HG03135 (cell line): Measurements from ENCODE around the gene ANKMY2.
A peak's percentile ranks its signal among the peaks of the same experiment; 100 is the strongest.
"Not testable (repeated sequence)": the region's sequence is repeated elsewhere in the genome, so short reads cannot be mapped to it uniquely, and the experiment has no call there.

ENCODE experiments used
- ATAC-seq: cut with Tn5 transposase; IDR thresholded peaks from one replicate; pipeline ENCODE4 v1.9.1; 2021; ENCODE audit warnings: mild to moderate bottlenecking, moderate library complexity; ENCODE audit not compliant: unreplicated experiment

ANKMY2 gene

DNA sequence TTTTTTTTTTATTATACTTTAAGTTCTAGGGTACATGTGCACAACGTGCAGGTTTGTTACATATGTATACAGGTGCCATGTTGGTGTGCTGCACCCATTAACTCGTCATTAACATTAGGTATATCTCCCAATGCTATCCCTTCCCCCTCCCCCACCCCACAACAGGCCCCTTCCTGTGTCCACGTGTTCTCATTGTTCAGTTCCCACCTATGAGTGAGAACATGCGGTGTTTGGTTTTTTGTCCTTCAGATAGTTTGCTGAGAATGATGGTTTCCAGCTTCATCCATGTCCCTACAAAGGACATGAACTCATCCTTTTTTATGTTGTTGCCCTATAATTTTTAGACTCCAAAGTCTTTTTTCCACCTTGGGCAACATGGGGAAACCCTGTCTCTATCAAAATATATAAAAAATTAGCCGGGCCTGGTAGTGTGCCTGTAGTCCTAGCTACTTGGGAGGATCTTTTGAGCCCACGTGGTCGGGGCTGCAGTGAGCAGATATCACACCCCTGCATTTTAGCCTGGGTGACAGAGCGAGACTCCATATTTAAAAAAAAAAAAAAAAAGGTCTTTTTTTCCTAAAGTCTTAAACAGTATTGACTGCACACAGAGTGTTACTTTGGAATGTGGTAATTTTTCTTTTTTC is 14.4 kb upstream of the ANKMY2 start:
- not testable (repeated sequence) for ATAC-seq

DNA sequence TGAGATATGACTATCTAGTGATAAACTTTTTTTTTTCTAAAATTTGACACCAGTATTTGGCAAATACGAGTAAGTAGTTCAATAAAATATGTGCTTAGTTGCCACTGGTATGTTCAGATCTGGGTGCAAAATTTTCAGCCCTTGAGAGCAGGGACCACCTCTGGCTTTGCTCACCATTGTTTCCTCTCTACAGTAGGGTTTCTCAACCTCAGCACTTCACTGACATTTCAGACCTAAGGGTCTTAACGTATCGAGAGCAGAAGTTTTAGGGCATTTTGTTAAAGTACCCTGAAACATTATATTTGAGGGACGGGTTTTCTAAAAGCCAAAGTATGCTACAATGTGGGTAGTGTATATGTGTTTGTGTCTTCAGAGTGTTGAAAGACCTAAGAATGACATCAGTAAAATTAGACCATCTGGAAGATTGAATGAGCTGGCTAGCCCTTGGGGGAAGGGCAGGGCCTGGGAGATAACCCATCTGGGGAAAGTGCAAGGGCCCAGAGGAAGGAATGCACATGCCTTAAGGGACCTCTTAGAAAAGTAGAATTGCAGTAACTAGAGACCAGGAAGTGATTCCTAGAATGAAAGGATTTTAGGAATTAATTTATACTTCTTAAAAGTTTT is 12.2 kb upstream of the ANKMY2 start:
- ATAC-seq = no peak

DNA sequence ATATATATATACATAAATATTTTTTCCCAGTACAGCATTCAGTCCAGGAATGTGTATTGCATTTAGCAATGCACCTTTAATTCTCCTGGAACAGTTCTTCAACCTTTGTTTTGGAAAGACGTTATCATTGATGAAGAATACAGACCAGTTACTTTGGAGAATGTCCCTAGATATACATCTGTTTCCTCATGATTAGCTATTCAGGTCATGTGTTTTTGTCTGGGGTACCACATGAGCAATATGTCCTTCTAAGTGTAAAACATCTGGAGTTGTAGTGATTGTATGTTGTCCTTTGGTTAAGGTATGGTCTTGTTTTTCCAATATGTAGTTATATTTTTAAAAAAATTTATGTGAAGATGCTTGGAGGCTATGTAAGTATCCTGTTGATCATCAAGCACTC is 10.6 kb upstream of the ANKMY2 start:
- ATAC-seq = no peak

DNA sequence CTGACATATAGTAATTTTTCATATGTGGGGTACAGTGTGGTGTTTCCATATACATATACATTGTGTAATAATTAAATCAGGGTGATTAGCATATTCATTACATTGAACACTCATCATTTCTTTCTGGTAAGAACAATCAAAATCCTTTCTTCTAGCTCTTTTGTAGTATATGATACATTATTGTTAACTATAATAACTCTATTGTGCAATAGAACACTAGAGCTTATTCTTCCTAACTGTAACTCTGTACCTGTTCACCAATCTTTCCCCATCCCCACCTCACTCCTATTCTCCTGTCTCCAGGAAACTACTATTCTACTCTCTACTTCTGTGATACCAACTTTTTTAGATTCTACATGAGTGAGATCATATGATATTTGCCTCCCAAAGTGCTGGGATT is 9.8 kb upstream of the ANKMY2 start:
- no peak for ATAC-seq

DNA sequence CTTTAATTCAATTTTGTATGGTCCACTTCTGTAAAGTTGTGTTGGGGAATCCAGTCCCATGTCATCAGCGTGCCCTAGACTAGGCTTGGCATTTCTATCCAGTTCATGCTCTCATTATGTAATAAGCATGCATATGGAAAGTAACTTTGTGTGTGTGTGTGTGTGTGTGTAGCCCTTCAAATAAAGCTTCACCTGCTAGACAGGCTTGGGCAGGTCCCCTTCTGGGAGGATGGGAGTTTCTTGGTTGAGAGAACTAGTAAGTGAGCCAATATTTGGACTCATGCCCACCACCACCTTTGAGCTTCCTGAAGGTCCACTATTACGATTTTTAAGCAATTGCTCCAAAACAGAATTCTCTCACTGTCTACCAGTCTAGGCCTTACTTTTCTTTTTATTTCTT is 7.3 kb upstream of the ANKMY2 start:
- no peak for ATAC-seq

DNA sequence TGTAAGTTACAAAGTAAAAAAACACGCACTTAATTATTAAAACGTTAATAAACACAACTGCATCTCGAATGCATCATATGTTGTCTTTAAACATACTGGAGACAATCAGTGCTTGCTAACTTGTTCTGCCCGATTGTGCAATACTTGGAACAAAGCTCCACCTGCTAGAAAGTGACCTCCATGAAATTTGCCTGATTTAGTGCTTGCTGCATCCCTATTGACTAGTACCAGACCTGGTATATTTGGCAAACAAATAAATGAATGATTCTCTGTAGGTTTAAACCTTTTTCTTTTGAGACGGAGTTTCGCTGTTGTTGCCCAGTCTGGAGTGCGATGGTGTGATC is 6.7 kb upstream of the ANKMY2 start:
- ATAC-seq = no peak

DNA sequence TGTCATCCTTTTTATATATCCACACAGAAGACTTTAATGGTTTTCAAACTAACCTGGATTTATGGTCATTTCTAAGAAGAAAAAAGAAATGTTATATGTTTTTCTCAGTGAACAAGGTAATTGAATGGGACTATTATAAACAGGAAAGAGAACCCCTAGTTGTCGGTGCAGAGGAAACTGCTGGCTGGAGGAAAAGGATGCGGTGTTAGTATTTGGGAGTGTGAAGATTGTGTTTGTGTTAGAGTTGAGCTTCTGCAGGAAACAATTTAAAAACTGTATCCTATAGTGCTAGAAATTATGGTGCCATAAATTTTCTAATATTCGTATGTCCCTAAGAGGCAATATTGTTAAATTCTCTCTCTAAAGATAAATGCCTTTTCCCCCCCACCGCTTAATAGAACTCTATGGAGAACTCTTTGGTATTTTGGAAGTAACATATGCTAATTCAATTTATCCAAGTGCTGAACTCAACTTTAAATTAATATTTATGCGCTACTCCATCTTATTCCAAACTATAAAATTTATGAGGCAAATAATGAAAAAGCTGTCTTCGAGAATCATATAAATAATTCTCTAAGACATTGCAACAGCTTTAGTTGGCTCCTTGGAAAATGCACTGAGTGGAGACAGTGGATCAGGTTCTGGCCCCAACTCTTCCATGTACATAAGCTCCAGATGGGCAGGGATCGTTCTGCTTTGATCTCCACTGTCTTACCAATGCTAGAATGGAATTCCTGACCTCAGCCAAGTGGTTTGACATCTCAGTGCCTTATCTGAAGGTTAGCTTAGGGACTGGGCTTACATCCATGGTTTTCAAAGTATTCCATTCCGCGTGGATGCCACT is 6.1 kb upstream of the ANKMY2 start:
- no peak for ATAC-seq

DNA sequence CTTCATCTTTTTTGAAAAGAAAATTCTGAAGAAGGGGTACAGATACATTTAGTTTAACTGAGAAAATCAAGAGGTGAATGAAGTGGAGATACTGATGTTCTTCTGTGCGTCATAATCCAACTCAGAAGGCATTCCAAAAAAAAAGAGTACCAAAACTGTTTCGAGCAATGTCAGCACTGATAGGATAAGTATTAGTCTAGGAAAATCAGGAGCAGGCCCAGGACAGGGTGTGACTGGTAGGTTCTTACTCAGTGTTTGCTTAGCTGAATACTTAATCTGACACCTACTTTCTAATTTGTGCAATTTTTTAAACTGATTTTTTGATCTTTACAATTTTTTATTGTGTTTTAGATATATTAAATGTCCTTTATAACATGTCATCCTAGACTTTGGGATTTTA is 4.7 kb upstream of the ANKMY2 start:
- no peak for ATAC-seq

DNA sequence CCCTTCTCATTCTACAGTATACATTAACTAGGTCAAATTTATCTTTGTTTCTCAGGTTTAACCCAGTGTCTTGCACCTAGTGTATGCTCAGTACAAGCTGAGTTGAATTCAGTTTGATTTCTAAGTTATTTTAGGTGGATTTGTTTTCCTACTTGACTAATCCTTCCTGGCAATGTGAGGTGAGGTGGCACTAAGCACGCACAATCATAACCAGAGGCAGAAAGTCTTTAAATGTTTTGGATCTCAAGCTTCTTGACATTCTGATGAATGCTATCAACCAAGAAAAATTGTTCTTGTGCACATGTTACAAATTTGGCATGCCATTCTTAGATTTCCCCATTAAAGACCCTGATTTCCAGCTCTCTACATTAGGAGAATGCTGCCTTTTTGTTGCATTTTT is 3.6 kb upstream of the ANKMY2 start:
- ATAC-seq = no peak

DNA sequence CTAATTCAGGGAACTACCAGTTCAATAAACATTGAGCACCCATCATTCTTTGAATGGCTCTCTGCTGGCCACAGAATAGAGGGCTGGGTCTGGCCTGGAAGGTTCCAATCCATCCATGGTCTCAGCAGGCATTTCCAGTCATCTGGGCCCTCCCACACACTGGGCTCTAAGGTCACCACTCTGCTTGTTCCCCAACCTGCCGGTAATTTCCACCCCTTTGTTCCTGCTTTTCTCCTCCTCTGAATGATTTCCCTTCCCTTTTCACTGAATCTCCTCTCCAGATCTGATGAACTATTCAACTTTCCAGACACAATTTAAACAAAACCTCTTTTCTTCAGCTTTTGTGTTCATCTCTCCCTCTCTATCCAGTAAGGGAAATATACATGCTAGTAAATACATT is 3.0 kb upstream of the ANKMY2 start:
- ATAC-seq = no peak

DNA sequence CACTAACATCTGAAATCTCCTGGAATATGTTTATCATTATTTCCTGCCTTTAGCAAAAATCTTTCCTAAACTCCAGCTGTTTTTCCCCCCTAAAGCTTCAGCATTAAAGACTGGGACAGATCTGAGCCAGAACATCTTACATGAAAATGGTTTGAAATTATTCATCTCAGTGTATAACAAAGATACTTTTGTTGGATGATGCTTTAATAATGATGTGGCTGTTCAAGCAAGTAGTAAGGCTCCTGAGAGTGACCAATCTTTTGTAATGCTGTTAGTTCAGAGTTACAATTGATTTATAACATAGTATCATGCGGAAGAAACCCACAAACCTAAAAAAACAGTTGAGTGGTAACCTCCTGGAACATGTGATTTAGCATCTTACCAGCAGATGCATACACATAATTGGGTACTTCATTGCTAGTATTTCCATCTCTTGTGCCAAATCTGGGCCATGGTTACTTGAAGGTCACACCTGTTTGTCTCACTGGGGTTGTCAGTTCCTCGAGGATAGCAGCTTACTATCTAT is 1.9 kb upstream of the ANKMY2 start:
- no peak for ATAC-seq

DNA sequence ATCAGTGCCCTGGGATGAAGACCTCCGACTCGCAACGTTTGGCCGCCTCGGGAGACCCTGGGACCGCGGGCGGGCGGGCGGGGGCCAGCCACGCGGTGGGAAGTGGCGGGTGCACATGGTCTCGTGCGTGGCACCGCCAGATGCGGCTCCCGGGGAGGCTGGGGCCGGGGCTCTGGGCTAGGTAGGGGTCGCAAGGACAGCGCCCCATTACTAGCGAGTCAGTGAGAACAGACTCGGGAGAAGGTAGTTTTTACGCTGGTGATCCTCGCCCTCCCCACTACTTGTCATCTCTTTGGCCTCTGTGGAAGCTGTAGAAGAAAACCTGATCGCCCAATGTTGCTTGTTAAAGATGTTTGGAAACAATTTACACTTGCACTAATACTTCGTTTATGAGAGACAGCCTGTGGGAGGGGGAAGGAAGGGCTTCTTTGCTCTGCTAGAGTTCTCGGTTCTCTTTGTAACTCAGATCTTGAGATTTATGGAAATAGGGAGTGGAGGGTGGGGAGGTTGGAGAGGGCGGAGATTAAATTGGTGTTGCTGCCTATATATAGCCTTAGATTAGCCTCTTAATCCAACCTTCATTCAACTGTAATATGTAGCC is 1.0 kb upstream of the ANKMY2 start:
- ATAC-seq = no peak

DNA sequence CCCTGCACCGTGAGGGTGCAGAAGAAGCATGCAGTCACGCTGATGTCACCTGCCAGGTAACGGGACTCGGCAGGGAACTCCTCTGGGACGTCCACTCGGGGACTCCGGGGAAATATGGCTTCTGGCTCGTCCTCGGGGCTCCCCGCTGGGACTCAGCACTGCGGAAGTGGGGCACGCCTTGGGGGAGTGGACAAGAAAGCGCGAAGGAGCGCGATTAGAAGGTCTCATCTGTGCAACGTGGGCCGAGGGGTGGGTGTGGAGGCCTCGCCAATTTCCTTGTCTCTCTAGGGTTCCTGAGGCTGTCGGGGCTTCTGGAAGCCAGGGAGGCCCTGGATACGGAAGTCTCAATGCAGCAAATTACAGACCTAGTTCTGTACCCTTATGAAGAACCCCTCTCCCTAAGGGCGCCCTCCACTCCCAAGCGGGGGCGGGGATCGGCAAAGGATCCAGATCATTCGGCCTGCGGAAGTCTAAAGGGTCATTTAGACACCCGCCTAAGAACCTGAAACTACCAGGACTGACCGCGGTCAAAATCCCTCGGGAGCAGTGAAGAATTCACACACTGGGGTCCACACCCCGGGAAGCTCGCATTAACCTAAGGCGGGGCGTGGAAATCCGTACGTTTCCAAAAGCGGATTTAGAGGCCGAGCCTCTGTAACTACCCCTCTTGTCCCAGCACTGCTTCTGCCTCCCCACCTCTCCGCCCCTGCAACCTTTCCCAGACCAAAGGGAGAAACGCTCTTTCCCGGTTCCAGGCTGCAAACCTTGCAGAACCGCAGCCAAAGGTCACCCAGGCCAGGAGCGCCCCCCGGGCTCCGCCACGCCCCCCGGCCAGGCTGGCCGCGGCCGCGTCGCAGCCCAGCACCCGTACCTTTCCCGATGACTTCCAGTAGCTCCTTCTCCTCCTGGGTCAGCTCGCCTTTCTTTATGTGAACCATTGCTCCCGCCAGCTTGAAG is 640 bp downstream of the ANKMY2 start:
- peak; percentile 2 for ATAC-seq

DNA sequence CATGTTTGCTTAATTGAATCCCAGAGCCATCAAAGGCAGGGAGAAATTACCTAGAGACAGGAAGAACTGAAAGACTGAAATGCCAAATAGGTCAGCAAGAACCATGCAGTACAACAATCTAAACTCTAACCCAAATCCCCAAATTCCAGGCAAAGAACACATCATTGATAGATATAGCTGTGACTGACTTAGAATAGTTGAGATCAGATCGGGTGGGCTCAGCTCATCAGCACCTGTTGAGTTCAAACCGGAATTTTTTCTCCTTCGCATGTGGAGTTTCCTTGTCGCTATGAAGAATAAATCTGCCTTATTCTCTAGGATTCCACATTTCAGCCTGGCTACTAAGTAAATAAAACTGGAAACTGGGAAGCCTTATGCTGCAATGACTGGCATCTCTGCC is 1.4 kb downstream of the ANKMY2 start:
- ATAC-seq = no peak

DNA sequence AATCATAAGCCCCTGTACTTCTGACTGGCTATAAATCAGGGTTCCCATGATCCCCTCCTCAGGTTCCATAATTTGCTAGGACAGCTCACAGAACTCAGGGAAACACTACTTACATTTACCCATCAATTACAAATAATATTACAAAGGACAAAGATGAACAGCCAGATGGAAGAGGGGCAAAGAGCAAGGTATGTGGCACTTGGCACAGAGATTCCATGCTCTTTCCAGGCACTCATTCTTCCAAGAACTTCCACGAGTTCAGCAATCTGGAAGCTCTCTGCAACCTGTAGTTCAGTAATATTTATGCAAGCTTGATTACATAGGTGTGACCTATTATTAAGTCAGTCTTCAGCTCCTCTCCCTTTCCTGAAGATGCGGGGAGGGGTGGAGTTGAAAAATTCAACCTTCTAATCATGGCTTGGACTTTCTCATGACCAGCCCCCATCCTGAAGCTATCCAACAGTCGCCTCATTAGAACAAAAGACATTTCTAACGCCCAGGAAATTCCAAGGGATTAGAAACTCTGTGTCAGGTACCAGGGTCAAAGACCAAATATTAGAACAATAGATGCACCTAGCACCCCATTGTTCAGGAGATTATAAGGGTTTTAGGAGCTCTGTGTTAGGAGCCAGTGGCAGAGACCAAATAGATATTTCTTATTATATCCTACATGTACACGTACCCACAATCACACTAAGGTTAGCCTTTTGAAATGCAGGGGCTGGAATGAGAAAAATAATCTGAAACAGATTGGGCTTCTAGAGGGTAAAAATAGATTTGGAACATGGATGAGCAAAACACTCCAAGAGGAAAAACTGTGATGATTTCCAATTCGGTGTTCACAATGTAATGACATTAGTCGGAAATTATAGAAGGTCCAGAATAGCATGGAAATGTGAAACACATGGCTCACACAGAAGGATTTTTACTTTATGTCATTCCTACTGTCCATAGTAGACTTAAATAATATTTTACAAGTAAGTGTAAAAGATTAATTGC is 7.0 kb downstream of the ANKMY2 start:
- no peak for ATAC-seq

DNA sequence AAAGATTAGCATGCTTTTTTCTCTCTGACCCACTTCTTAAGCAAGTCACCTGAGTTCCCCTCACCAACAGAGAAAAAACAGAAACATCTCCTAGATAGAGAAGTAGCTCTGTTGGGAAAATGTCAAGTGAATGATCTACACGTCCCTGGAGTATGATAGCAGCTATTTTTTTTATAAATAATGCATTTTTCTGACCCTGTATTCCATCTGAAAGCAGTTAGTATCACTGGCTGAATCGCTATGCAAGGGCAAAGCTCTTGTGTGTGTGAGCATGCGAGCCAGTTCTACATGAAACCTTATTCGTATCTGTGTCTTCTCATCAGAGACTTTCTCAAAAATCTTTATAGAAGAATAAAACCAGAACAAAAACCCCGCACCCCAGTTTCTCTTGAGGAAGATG is 8.2 kb downstream of the ANKMY2 start:
- ATAC-seq = no peak

DNA sequence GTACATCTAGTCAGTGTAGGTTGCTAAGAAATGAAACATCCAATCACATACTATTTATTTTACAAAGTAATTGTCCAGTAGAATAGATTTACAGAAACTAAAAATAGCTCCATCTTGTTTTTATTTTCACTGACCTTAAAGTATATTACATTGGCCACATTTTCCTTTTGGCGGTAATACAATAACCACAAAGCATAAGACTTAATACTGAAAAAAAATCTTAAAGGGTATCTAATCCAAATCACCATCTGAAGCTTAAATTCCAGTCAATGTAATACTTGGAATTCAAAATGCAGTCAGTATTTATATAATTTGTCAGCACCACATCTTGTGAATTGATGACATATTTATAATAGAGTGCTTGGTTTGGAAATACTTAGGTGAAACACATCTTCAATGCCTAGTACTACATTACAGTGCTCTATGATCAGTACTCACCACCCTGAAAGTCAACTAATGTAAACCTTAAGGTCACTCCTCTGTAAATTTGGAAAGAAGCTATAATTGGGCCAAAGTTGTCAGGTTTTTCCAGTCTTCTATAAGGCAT is 8.9 kb downstream of the ANKMY2 start:
- no peak for ATAC-seq

DNA sequence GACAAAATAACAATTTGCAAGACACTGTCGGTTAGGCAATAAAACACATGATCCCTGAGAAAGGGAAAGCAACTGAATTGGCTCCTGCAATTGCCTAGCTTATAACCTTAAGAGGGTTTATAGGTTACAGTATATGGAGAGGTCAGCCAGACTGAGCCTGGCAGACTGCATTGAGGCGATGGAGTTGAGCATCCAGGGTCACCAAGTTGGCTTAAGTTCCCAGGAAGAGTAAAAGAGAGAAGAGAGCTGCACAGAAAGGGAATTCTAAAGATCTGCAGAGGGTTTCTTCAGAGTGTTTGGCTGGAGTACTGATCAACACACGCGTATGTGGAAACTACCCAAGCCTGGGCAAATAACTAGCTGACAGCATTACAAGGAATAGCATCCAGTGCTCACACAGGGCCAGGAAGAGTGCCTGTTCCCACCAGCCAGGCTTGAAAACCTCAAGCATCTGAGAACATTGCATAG is 11.2 kb downstream of the ANKMY2 start:
- ATAC-seq = no peak

DNA sequence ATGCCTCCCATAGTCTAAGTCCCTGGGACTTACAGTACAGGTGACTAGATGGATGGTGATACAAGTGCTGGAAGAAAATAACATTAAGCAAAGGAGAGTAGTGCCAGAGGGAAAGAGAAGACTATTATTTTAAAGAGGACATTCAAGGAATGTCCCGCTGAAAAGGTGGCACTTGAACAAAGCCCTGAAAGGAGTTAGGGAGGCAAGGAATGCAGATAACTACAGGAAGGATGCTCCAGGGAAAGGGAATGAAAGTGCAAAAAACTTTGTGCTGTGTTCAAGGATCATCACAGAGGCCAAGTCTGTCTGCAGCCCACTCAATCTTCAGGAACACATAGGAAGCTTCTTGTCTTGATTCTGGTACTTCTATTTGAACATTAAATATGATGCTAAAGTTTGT is 14.9 kb downstream of the ANKMY2 start:
- ATAC-seq = no peak
